ENCODE measurements around the gene PTPN3.
"Not testable (repeated sequence)": the region's sequence is repeated elsewhere in the genome, so short reads cannot be mapped to it uniquely, and the experiment has no call there.

The PTPN3 gene

DNA sequence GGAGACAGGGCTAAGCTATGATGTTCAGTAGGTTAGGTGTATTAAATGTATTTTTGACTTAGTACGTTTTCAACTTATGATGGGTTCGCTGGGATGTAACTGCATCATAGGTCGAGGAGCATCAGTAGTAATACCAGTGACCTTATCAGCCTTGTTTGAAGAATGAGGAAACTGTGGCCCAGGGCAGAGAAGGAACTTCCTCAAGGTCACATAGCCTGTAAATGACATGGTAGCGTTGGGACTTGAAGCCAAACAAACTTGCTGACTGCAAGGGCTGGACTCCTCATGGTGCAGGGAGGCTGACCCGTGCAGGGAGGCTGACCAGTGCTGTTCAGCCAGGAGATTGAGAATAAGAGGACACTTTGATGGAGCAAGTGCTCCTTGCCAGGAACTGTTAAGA, 21.3 kb upstream of the PTPN3 start:
- Histone ChIP-seq H3K27ac (ENCODE audit: low read depth, low read length) (no peak overlapping the region), H3K4me3 (ENCODE audit: low read depth in 1 of 2, low read length in 2 of 2) (no peak overlapping the region), H3K36me3 (ENCODE audit: insufficient read depth, low read length) (no peaks in the 10 kb centered on the region), H3K9ac (ENCODE audit: low read length) (no peak overlapping the region), H3K9me3 (ENCODE audit: low read length) (no peaks in the 10 kb centered on the region), H3K27me3 (ENCODE audit: control insufficient read depth in 1 of 2, insufficient read depth in 2 of 2, low read length in 2 of 2) (no peaks in the 10 kb centered on the region), H3K4me1 (ENCODE audit: insufficient read depth, low read length) (no peaks in the 10 kb centered on the region)

- H3K36me3 ChIP-seq (ENCODE audit: insufficient read depth, low read length), result no peaks in the 10 kb centered on the region
- no peak overlapping the region for H3K4me3 ChIP-seq (ENCODE audit: low read depth in 1 of 2, low read length in 2 of 2)
- H3K27me3 ChIP-seq (ENCODE audit: control insufficient read depth in 1 of 2, insufficient read depth in 2 of 2, low read length in 2 of 2), result no peaks in the 10 kb centered on the region
- H3K4me1 ChIP-seq (ENCODE audit: insufficient read depth, low read length), result no peaks in the 10 kb centered on the region
- no peaks in the 10 kb centered on the region for H3K9me3 ChIP-seq (ENCODE audit: low read length)
- no peak overlapping the region for H3K9ac ChIP-seq (ENCODE audit: low read length)
- no peak overlapping the region for H3K27ac ChIP-seq (ENCODE audit: low read depth, low read length)
These were observed 20.7 kb upstream of the PTPN3 start for GRCh38 chr9:109518621-109519335.

- H3K4me1 ChIP-seq (ENCODE audit: insufficient read depth, low read length), result no peaks in the 10 kb centered on the region
- no peaks in the 10 kb centered on the region for H3K27me3 ChIP-seq (ENCODE audit: control insufficient read depth in 1 of 2, insufficient read depth in 2 of 2, low read length in 2 of 2)
- H3K36me3 ChIP-seq (ENCODE audit: insufficient read depth, low read length), result no peaks in the 10 kb centered on the region
- no peak overlapping the region for H3K9ac ChIP-seq (ENCODE audit: low read length)
- H3K4me3 ChIP-seq (ENCODE audit: low read depth in 1 of 2, low read length in 2 of 2), result no peak overlapping the region
- no peaks in the 10 kb centered on the region for H3K9me3 ChIP-seq (ENCODE audit: low read length)
- no peak overlapping the region for H3K27ac ChIP-seq (ENCODE audit: low read depth, low read length)
These were observed 19.8 kb upstream of the PTPN3 start for GRCh38 chr9:109517901-109518377.

DNA sequence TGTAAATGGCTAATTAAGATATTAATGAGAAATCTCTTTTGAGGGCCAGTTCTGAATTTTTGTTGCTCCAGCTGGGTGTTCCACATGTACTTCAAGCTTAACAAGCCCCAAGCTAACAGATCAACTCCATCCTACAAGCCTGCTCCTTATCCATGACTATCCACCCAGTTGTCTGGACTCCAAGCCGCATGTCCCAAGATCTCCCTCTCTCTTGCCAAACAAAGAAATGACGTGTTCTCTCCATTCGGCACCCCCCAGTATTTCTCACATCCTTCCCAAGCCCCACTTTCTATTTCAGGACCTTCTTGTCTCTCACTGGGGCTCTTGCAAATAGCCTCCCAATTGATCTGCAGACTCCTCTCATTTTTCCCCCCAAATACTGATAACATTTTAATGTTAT, 15.8 kb upstream of the PTPN3 start:
- no peak overlapping the region for H3K27ac ChIP-seq (ENCODE audit: low read depth, low read length)
- no peaks in the 10 kb centered on the region for H3K9me3 ChIP-seq (ENCODE audit: low read length)
- no peak overlapping the region for H3K9ac ChIP-seq (ENCODE audit: low read length)
- no peak overlapping the region for H3K4me3 ChIP-seq (ENCODE audit: low read depth in 1 of 2, low read length in 2 of 2)
- no peaks in the 10 kb centered on the region for H3K4me1 ChIP-seq (ENCODE audit: insufficient read depth, low read length)
- H3K27me3 ChIP-seq (ENCODE audit: control insufficient read depth in 1 of 2, insufficient read depth in 2 of 2, low read length in 2 of 2), result no peaks in the 10 kb centered on the region
- H3K36me3 ChIP-seq (ENCODE audit: insufficient read depth, low read length), result no peaks in the 10 kb centered on the region

GRCh38 chr9:109512170-109512756, 14.2 kb upstream of the PTPN3 start:
- H3K4me3 ChIP-seq (ENCODE audit: low read depth in 1 of 2, low read length in 2 of 2), result no peak overlapping the region
- H3K9ac ChIP-seq (ENCODE audit: low read length), result no peak overlapping the region
- H3K27ac ChIP-seq (ENCODE audit: low read depth, low read length), result no peak overlapping the region
- no peaks in the 10 kb centered on the region for H3K27me3 ChIP-seq (ENCODE audit: control insufficient read depth in 1 of 2, insufficient read depth in 2 of 2, low read length in 2 of 2)
- H3K4me1 ChIP-seq (ENCODE audit: insufficient read depth, low read length), result no peaks in the 10 kb centered on the region
- H3K36me3 ChIP-seq (ENCODE audit: insufficient read depth, low read length), result no peaks in the 10 kb centered on the region
- H3K9me3 ChIP-seq (ENCODE audit: low read length), result no peaks in the 10 kb centered on the region

- Histone ChIP-seq H3K9ac (ENCODE audit: low read length) (no peak overlapping the region), H3K4me1 (ENCODE audit: insufficient read depth, low read length) (no peaks in the 10 kb centered on the region), H3K36me3 (ENCODE audit: insufficient read depth, low read length) (no peaks in the 10 kb centered on the region), H3K27me3 (ENCODE audit: control insufficient read depth in 1 of 2, insufficient read depth in 2 of 2, low read length in 2 of 2) (no peaks in the 10 kb centered on the region), H3K4me3 (ENCODE audit: low read depth in 1 of 2, low read length in 2 of 2) (no peak overlapping the region), H3K27ac (ENCODE audit: low read depth, low read length) (no peak overlapping the region), H3K9me3 (ENCODE audit: low read length) (no peaks in the 10 kb centered on the region)
These were observed 12.4 kb upstream of the PTPN3 start for GRCh38 chr9:109510506-109510905.

DNA sequence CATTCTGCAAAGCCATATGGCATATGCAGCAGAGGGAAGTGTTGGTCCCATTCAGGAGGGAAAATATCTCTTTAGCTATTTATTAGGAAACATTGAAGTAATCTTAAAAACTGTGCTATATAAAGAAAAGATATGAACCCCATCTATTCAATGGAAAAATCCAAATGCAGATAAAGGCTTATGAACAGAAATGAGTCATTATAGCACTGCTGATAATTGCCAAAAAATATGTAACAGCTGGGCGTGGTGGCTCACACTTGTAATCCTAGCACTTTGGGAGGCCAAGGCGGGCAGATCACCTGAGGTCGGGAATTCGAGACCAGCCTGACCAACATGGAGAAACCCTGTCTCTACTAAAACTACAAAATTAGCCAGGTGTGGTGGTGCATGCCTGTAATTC, 11.9 kb upstream of the PTPN3 start:
- H3K4me3 ChIP-seq (ENCODE audit: low read depth in 1 of 2, low read length in 2 of 2); H3K27ac ChIP-seq (ENCODE audit: low read depth, low read length); H3K9me3 ChIP-seq (ENCODE audit: low read length); H3K4me1 ChIP-seq (ENCODE audit: insufficient read depth, low read length); H3K27me3 ChIP-seq (ENCODE audit: control insufficient read depth in 1 of 2, insufficient read depth in 2 of 2, low read length in 2 of 2); H3K9ac ChIP-seq (ENCODE audit: low read length); H3K36me3 ChIP-seq (ENCODE audit: insufficient read depth, low read length): not testable (repeated sequence)

GRCh38 chr9:109509611-109510010, 11.5 kb upstream of the PTPN3 start:
- Histone ChIP-seq H3K4me3 (ENCODE audit: low read depth in 1 of 2, low read length in 2 of 2) (no peak overlapping the region), H3K9me3 (ENCODE audit: low read length) (no peaks in the 10 kb centered on the region), H3K27ac (ENCODE audit: low read depth, low read length) (no peak overlapping the region), H3K36me3 (ENCODE audit: insufficient read depth, low read length) (no peaks in the 10 kb centered on the region), H3K27me3 (ENCODE audit: control insufficient read depth in 1 of 2, insufficient read depth in 2 of 2, low read length in 2 of 2) (no peaks in the 10 kb centered on the region), H3K9ac (ENCODE audit: low read length) (no peak overlapping the region), H3K4me1 (ENCODE audit: insufficient read depth, low read length) (no peaks in the 10 kb centered on the region)

DNA sequence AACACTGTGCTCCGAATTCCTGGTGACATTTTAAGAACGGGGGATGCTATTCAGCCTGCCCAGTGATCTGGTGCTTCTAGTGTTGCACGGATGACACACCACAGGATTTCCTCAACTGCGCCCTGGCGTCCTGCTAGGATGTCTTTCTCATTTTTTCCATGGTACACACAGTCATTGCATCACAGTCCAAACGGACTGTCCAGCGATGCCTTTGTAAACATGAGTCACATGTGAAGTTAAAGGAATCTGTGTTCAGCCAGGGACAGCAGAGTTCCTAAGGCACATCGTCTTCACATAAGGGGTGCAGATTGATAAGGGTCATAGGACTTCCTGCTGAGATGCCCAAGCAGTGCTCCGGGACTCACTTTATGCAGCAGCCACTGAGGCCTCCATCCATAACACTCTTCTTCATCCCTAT, 9.3 kb upstream of the PTPN3 start:
- H3K9ac ChIP-seq (ENCODE audit: low read length), result no peak overlapping the region
- H3K27me3 ChIP-seq (ENCODE audit: control insufficient read depth in 1 of 2, insufficient read depth in 2 of 2, low read length in 2 of 2), result no peaks in the 10 kb centered on the region
- H3K9me3 ChIP-seq (ENCODE audit: low read length), result no peaks in the 10 kb centered on the region
- no peaks in the 10 kb centered on the region for H3K4me1 ChIP-seq (ENCODE audit: insufficient read depth, low read length)
- H3K27ac ChIP-seq (ENCODE audit: low read depth, low read length), result no peak overlapping the region
- no peaks in the 10 kb centered on the region for H3K36me3 ChIP-seq (ENCODE audit: insufficient read depth, low read length)
- no peak overlapping the region for H3K4me3 ChIP-seq (ENCODE audit: low read depth in 1 of 2, low read length in 2 of 2)

DNA sequence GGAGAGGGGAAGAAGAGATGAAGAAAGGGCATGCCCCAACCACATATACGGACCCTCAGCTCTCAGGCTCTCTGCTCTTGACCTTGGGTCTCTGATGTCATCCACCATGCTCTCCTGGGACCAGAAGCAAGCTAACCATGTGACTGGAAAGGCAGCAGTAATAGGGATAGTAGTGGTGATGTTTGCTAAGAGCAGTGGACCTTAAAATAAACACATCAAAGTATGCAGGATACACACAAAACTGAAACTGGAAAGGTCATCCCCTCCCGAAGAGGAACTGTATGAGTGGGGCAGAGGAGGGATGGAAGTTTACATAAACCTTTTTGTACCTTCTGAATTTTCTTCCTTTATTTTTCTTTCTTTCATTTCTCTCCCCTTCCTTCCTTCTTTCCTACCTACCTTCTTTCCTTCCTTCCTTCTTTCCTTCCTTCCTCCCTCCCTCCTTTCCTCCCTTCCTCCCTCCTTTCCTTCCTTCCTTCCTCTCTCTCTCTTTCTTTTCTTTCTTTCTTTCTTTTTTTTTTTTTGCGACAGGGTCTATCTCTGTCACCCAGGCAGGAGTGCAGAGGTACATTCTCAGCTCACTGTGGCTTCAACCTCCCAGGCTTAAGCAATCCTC, 8.1 kb upstream of the PTPN3 start:
- H3K4me1 ChIP-seq (ENCODE audit: insufficient read depth, low read length), result no peaks in the 10 kb centered on the region
- H3K36me3 ChIP-seq (ENCODE audit: insufficient read depth, low read length), result no peaks in the 10 kb centered on the region
- no peak overlapping the region for H3K27ac ChIP-seq (ENCODE audit: low read depth, low read length)
- H3K4me3 ChIP-seq (ENCODE audit: low read depth in 1 of 2, low read length in 2 of 2), result no peak overlapping the region
- H3K27me3 ChIP-seq (ENCODE audit: control insufficient read depth in 1 of 2, insufficient read depth in 2 of 2, low read length in 2 of 2), result no peaks in the 10 kb centered on the region
- no peak overlapping the region for H3K9ac ChIP-seq (ENCODE audit: low read length)
- no peaks in the 10 kb centered on the region for H3K9me3 ChIP-seq (ENCODE audit: low read length)

- no peak overlapping the region for H3K4me3 ChIP-seq (ENCODE audit: low read depth in 1 of 2, low read length in 2 of 2)
- H3K4me1 ChIP-seq (ENCODE audit: insufficient read depth, low read length), result no peaks in the 10 kb centered on the region
- H3K36me3 ChIP-seq (ENCODE audit: insufficient read depth, low read length), result no peaks in the 10 kb centered on the region
- peaks cover 0 to 5% of the 10 kb centered on the region in 2 donors for H3K27me3 ChIP-seq (ENCODE audit: control insufficient read depth in 1 of 2, insufficient read depth in 2 of 2, low read length in 2 of 2)
- H3K27ac ChIP-seq (ENCODE audit: low read depth, low read length), result no peak overlapping the region
- no peaks in the 10 kb centered on the region for H3K9me3 ChIP-seq (ENCODE audit: low read length)
- no peak overlapping the region for H3K9ac ChIP-seq (ENCODE audit: low read length)
These were observed 6.6 kb upstream of the PTPN3 start for GRCh38 chr9:109504689-109505088.
